H9 (cell line): ENCODE data around the gene NAXD. TPM values are rescaled to one million over a fixed set of nuclear protein-coding genes. Genes with fewer than 3 reads are reported as not detected.
A peak's percentile ranks its signal among the peaks of the same experiment; 100 is the strongest.

Source experiments
- DNase-seq: peaks from one replicate; pipeline ENCODE4 v3.0.0-alpha.2; 2017
- H2AFZ ChIP-seq: one replicate; pipeline ENCODE4 v1.6.1; 2013; ENCODE audit warnings: mild to moderate bottlenecking, low read length, control low read depth, moderate library complexity
- H2AK5ac ChIP-seq: 2 replicates; pipeline ENCODE4 v1.6.1; 2013; ENCODE audit warnings: low read length, control low read depth, mixed read lengths; ENCODE audit not compliant: insufficient read length
- H2BK120ac ChIP-seq: one replicate; pipeline ENCODE4 v1.6.1; 2013; ENCODE audit warnings: low read depth, mild to moderate bottlenecking, low read length, control low read depth, inconsistent platforms; ENCODE audit not compliant: poor library complexity, severe bottlenecking
- H2BK12ac ChIP-seq: 2 replicates; pipeline ENCODE4 v1.6.1; 2013; ENCODE audit warnings: low read length, control low read depth, mixed read lengths, low read depth; ENCODE audit not compliant: insufficient read length
- H2BK15ac ChIP-seq: 2 replicates; pipeline ENCODE4 v1.6.1; 2013; ENCODE audit warnings: low read depth, low read length, control low read depth
- H2BK20ac ChIP-seq: one replicate; pipeline ENCODE4 v1.6.1; 2013; ENCODE audit warnings: low read depth, mild to moderate bottlenecking, low read length, control low read depth, inconsistent platforms; ENCODE audit not compliant: poor library complexity, severe bottlenecking
- H2BK5ac ChIP-seq: 2 replicates; pipeline ENCODE4 v1.6.1; 2013; ENCODE audit warnings: low read length, control low read depth, mixed read lengths; ENCODE audit not compliant: insufficient read length
- H3K14ac ChIP-seq: 2 replicates; pipeline ENCODE4 v1.6.1; 2013; ENCODE audit warnings: low read length, control low read depth; ENCODE audit not compliant: insufficient read depth
- H3K18ac ChIP-seq: 2 replicates; pipeline ENCODE4 v1.6.1; 2013; ENCODE audit warnings: low read depth, mild to moderate bottlenecking, mixed read lengths, low read length, control low read depth; ENCODE audit not compliant: insufficient read length
- H3K23ac ChIP-seq: 2 replicates; pipeline ENCODE4 v1.6.1; 2013; ENCODE audit warnings: low read length, control low read depth, mixed read lengths, low read depth; ENCODE audit not compliant: insufficient read length
- H3K23me2 ChIP-seq: 2 replicates; pipeline ENCODE4 v1.6.1; 2013; ENCODE audit warnings: low read depth, mild to moderate bottlenecking, mixed read lengths, low read length, control low read depth; ENCODE audit not compliant: insufficient read length, poor library complexity, severe bottlenecking
- H3K27ac ChIP-seq: 2 replicates; pipeline ENCODE4 v1.5.1; 2013; ENCODE audit warnings: low read length, control low read depth, mixed read lengths, low read depth; ENCODE audit not compliant: insufficient read length
- H3K27me3 ChIP-seq: 2 replicates; pipeline ENCODE4 v1.6.1; 2013; ENCODE audit warnings: low read length, control low read depth, inconsistent platforms; ENCODE audit not compliant: insufficient read depth
- H3K4ac ChIP-seq: 2 replicates; pipeline ENCODE4 v1.6.1; 2013; ENCODE audit warnings: low read depth, mild to moderate bottlenecking, control low read depth, inconsistent platforms, low read length, moderate library complexity
- H3K4me1 ChIP-seq: 2 replicates; pipeline ENCODE4 v1.6.1; 2013; ENCODE audit warnings: low read length, control low read depth, inconsistent platforms; ENCODE audit not compliant: insufficient read depth
- H3K4me2 ChIP-seq: 2 replicates; pipeline ENCODE4 v1.6.1; 2013; ENCODE audit warnings: low read length, control low read depth, mixed read lengths; ENCODE audit not compliant: insufficient read length, insufficient read depth
- H3K56ac ChIP-seq: 2 replicates; pipeline ENCODE4 v1.6.1; 2013; ENCODE audit warnings: low read depth, mild to moderate bottlenecking, mixed read lengths, low read length, control low read depth; ENCODE audit not compliant: insufficient read length
- H3K79me1 ChIP-seq: 2 replicates; pipeline ENCODE4 v1.6.1; 2013; ENCODE audit warnings: low read depth, mild to moderate bottlenecking, moderate library complexity, low read length, control low read depth, inconsistent platforms; ENCODE audit not compliant: insufficient read depth, poor library complexity, severe bottlenecking
- H3K79me2 ChIP-seq: 2 replicates; pipeline ENCODE4 v1.6.1; 2013; ENCODE audit warnings: low read length, control low read depth, inconsistent platforms; ENCODE audit not compliant: insufficient read depth
- H3K9ac ChIP-seq: 2 replicates; pipeline ENCODE4 v1.6.1; 2013; ENCODE audit warnings: low read length, control low read depth, mixed read lengths; ENCODE audit not compliant: insufficient read length; ENCODE audit errors: extremely low read depth
- H3K9me3 ChIP-seq: one replicate; pipeline ENCODE4 v1.6.1; 2013; ENCODE audit warnings: low read depth, low read length, inconsistent platforms; ENCODE audit not compliant: control insufficient read depth
- H3T11ph ChIP-seq: one replicate; pipeline ENCODE4 v1.6.1; 2013; ENCODE audit warnings: mild to moderate bottlenecking, low read length, control low read depth, inconsistent platforms
- H4K20me1 ChIP-seq: one replicate; pipeline ENCODE4 v1.6.1; 2013; ENCODE audit not compliant: control insufficient read depth, insufficient read length, insufficient read depth
- H4K5ac ChIP-seq: 2 replicates; pipeline ENCODE4 v1.6.1; 2013; ENCODE audit warnings: low read depth, mild to moderate bottlenecking, mixed read lengths, low read length, control low read depth; ENCODE audit not compliant: insufficient read length
- H4K8ac ChIP-seq: replicated peaks from 2 replicates; pipeline ENCODE4 v1.6.1; 2013; ENCODE audit warnings: low read length, control low read depth, mixed read lengths, low read depth; ENCODE audit not compliant: insufficient read length
- H4K91ac ChIP-seq: 2 replicates; pipeline ENCODE4 v1.6.1; 2013; ENCODE audit warnings: low read depth, mild to moderate bottlenecking, moderate library complexity, mixed read lengths, low read length, control low read depth; ENCODE audit not compliant: insufficient read length
- H3K27ac Mint-ChIP-seq, 3 experiments: 2 replicates in 2 of 3; 3 replicates in 1 of 3; pipeline ENCODE4 v1.8.0; 2020 to 2021; ENCODE audit warnings: mixed read lengths in 3 of 3, mild to moderate bottlenecking in 1 of 3, moderate library complexity in 1 of 3
- H3K27me3 Mint-ChIP-seq: 2 replicates; pipeline ENCODE4 v1.8.0; 2021; ENCODE audit warnings: low read depth, mild to moderate bottlenecking, moderate library complexity, mixed read lengths
- H3K36me3 Mint-ChIP-seq, 3 experiments: 2 replicates in 2 of 3; 3 replicates in 1 of 3; pipeline ENCODE4 v1.8.0; 2020 to 2021; ENCODE audit warnings: low read depth in 3 of 3, mixed read lengths in 3 of 3; ENCODE audit not compliant: insufficient read depth in 1 of 3
- H3K4me1 Mint-ChIP-seq, 2 experiments: 2 replicates each; pipeline ENCODE4 v1.8.0; 2020; ENCODE audit warnings: mixed read lengths in 2 of 2
- H3K4me3 Mint-ChIP-seq, 2 experiments: 2 replicates in 1 of 2; 3 replicates in 1 of 2; pipeline ENCODE4 v1.8.0; 2020 to 2021; ENCODE audit warnings: mild to moderate bottlenecking in 2 of 2, mixed read lengths in 2 of 2, moderate library complexity in 1 of 2
- H3K9me3 Mint-ChIP-seq, 2 experiments: 2 replicates in 1 of 2; 3 replicates in 1 of 2; pipeline ENCODE4 v1.8.0; 2020; ENCODE audit warnings: mild to moderate bottlenecking in 2 of 2, mixed read lengths in 2 of 2, moderate library complexity in 1 of 2
- CTCF ChIP-seq: fragments of 200-600 bp; sonication (generic); conservative IDR thresholded peaks from 3 replicates; pipeline ENCODE4 v1.8.0; 2021; ENCODE audit warnings: antibody characterized with exemption, mild to moderate bottlenecking
- WGBS: extraction: QIAGEN DNeasy Blood & Tissue Kit; methylation state at CpG from one replicate; pipeline ENCODE4 v1.1.7; 2013; ENCODE audit warnings: missing lambda C conversion rate, low lambda C conversion rate, mixed read lengths; ENCODE audit not compliant: insufficient read length; ENCODE audit errors: extremely low coverage; 5-methylcytosine and 5-hydroxymethylcytosine counted together
- total RNA-seq: library from RNA; stranded (reverse); gene quantifications from 2 replicates; pipeline ENCODE4 v1.2.1, GENCODE V29; 2021

The NAXD gene
- total RNA-seq, 1 experiment from 2014 or later = 25.5 TPM

DNA sequence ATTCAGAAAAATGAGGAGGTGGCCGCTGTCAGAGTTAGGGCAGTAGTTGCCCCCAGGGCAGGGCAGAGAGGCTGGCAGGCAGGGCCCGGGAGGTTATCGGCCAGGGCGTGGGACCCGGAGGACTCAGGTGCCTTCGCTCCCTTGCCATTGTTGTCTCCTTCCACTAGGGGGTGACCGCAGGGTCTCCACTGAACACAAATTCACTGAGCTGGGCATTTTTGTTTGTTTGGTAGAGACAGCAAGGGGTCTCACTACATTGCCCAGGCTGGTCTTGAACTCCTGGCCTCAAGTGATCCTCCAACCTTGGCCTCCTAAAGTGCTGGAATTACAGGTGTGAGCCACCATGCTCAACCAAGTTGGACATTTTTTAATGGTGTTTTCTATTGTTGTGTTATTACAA, 65.5 kb downstream of the NAXD start:
- no peak overlapping the region for H3K27ac ChIP-seq
- H3K56ac ChIP-seq = no peak overlapping the region
- H3K9ac ChIP-seq = no peak overlapping the region
- no peak overlapping the region for H2BK20ac ChIP-seq
- no peak overlapping the region for H2AFZ ChIP-seq
- H3K79me1 ChIP-seq = no peaks in the 10 kb centered on the region
- H3K79me2 ChIP-seq = no peaks in the 10 kb centered on the region
- Mint-ChIP-seq H3K36me3 (peaks cover 32 to 69% (median 57%) of the 10 kb centered on the region in 3 experiments; a peak in 6 of 7 replicates), H3K9me3 (no peaks in the 10 kb centered on the region), H3K27me3 (no peaks in the 10 kb centered on the region), H3K27ac (no peak overlapping the region), H3K4me3 (no peak overlapping the region), H3K4me1 (no peaks in the 10 kb centered on the region)
- H3K4me1 ChIP-seq = no peaks in the 10 kb centered on the region
- no peaks in the 10 kb centered on the region for H3K9me3 ChIP-seq
- no peaks in the 10 kb centered on the region for H3K23me2 ChIP-seq
- H4K5ac ChIP-seq = no peak overlapping the region
- H3K18ac ChIP-seq = no peak overlapping the region
- no peak overlapping the region for H3K4me2 ChIP-seq
- no peak overlapping the region for H3T11ph ChIP-seq
- no peaks in the 10 kb centered on the region for H3K27me3 ChIP-seq
- no peaks in the 10 kb centered on the region for H4K20me1 ChIP-seq
- H2BK15ac ChIP-seq = no peak overlapping the region
- H4K8ac ChIP-seq = no peak overlapping the region
- WGBS = no CpG with 5 or more reads among the region's 7 CpGs
- TF ChIP-seq CTCF = peak; percentile 67
- DNase-seq = peak; percentile 62
- no peak overlapping the region for H2AK5ac ChIP-seq
- H2BK120ac ChIP-seq = no peak overlapping the region
- no peak overlapping the region for H3K14ac ChIP-seq
- no peak overlapping the region for H3K23ac ChIP-seq
- H2BK5ac ChIP-seq = no peak overlapping the region
- no peak overlapping the region for H2BK12ac ChIP-seq
- no peak overlapping the region for H3K4ac ChIP-seq
- H4K91ac ChIP-seq = no peak overlapping the region
